Endodermal cell (in vitro differentiated cells): ENCODE data around the gene RBL2. TPM values are rescaled to one million over a fixed set of nuclear protein-coding genes. Genes with fewer than 3 reads are reported as not detected.
"Not testable (repeated sequence)": the region's sequence is repeated elsewhere in the genome, so short reads cannot be mapped to it uniquely, and the experiment has no call there.

ENCODE experiments used
- DNase-seq: peaks from one replicate; pipeline ENCODE4 v3.0.0-alpha.2; 2017
- H3K27ac ChIP-seq: 2 replicates; pipeline ENCODE4 v1.5.1; 2013; ENCODE audit warnings: mild to moderate bottlenecking, low read depth, low read length, moderate library complexity
- H3K27me3 ChIP-seq: 2 replicates; pipeline ENCODE4 v1.6.1; 2013; ENCODE audit warnings: mild to moderate bottlenecking, low read length, moderate library complexity; ENCODE audit not compliant: insufficient read depth, control insufficient read depth, poor library complexity, severe bottlenecking
- H3K36me3 ChIP-seq: 2 replicates; pipeline ENCODE4 v1.7.0; 2013; ENCODE audit warnings: mild to moderate bottlenecking, low read length, moderate library complexity; ENCODE audit not compliant: control insufficient read depth, insufficient read depth
- H3K4me1 ChIP-seq: one replicate; pipeline ENCODE4 v1.7.0; 2013; ENCODE audit warnings: low read length; ENCODE audit not compliant: control insufficient read depth, insufficient read depth
- H3K4me3 ChIP-seq: 2 replicates; pipeline ENCODE4 v1.5.1; 2013; ENCODE audit warnings: mild to moderate bottlenecking, low read length, moderate library complexity
- H3K9ac ChIP-seq: 2 replicates; pipeline ENCODE4 v1.6.1; 2013; ENCODE audit warnings: mild to moderate bottlenecking, low read length, moderate library complexity; ENCODE audit not compliant: poor library complexity, severe bottlenecking; ENCODE audit errors: extremely low read depth
- H3K9me3 ChIP-seq: 2 replicates; pipeline ENCODE4 v1.6.1; 2013; ENCODE audit warnings: mild to moderate bottlenecking, low read length, moderate library complexity; ENCODE audit not compliant: control insufficient read depth
- H3K27ac Mint-ChIP-seq: 2 replicates; pipeline ENCODE4 v1.8.0; 2020; ENCODE audit warnings: mixed read lengths
- H3K27me3 Mint-ChIP-seq: 2 replicates; pipeline ENCODE4 v1.8.0; 2021; ENCODE audit warnings: mild to moderate bottlenecking, mixed read lengths; ENCODE audit not compliant: insufficient read depth
- H3K36me3 Mint-ChIP-seq: 2 replicates; pipeline ENCODE4 v1.8.0; 2020; ENCODE audit warnings: low read depth, mixed read lengths
- H3K4me1 Mint-ChIP-seq: 2 replicates; pipeline ENCODE4 v1.8.0; 2020; ENCODE audit warnings: mixed read lengths
- H3K4me3 Mint-ChIP-seq: 2 replicates; pipeline ENCODE4 v1.8.0; 2020; ENCODE audit warnings: mild to moderate bottlenecking, moderate library complexity, mixed read lengths
- H3K9me3 Mint-ChIP-seq: 2 replicates; pipeline ENCODE4 v1.8.0; 2020; ENCODE audit warnings: mild to moderate bottlenecking, mixed read lengths
- CTCF ChIP-seq: fragments of 200-600 bp; sonication (generic); conservative IDR thresholded peaks from 2 replicates; pipeline ENCODE4 v1.5.0; 2021; ENCODE audit warnings: antibody characterized with exemption, mild to moderate bottlenecking
- WGBS, 2 experiments: methylation state at CpG; one replicate each; pipeline versions ENCODE4 v1.1.5 to v1.1.7; 2013; ENCODE audit warnings: missing lambda C conversion rate in 2 of 2, mixed read lengths in 1 of 2; ENCODE audit not compliant: insufficient coverage in 1 of 2, insufficient read length in 1 of 2; 5-methylcytosine and 5-hydroxymethylcytosine counted together
- long read RNA-seq, 4 experiments: library from polyadenylated mRNA in 2 of 4; library from RNA in 1 of 4; library from capped mRNA in 1 of 4; stranded (forward) in 3 of 4; unstranded in 1 of 4; transcript quantifications; one replicate each; pipeline ENCODE4 v2.0.0, GENCODE V29; 2020 to 2021; ENCODE audit warnings: inconsistent platforms in 1 of 4
- polyA plus RNA-seq, 2 experiments: library from polyadenylated mRNA; stranded (reverse); fragments of 50-300 nt; gene quantifications; one replicate each; pipeline ENCODE4 v1.2.3, GENCODE V29; 2013
- total RNA-seq, 2 donors: library from RNA; stranded (reverse); fragmentation: NEBNext Ultra II Directional in 1 of 2; extraction: Animal tissue kit (Norgen Biotek cat#: 25700) in 1 of 2; gene quantifications; 2 replicates in 1 of 2; 3 replicates in 1 of 2; pipeline ENCODE4 v1.2.1, GENCODE V29; 2021

The RBL2 gene, protein sequence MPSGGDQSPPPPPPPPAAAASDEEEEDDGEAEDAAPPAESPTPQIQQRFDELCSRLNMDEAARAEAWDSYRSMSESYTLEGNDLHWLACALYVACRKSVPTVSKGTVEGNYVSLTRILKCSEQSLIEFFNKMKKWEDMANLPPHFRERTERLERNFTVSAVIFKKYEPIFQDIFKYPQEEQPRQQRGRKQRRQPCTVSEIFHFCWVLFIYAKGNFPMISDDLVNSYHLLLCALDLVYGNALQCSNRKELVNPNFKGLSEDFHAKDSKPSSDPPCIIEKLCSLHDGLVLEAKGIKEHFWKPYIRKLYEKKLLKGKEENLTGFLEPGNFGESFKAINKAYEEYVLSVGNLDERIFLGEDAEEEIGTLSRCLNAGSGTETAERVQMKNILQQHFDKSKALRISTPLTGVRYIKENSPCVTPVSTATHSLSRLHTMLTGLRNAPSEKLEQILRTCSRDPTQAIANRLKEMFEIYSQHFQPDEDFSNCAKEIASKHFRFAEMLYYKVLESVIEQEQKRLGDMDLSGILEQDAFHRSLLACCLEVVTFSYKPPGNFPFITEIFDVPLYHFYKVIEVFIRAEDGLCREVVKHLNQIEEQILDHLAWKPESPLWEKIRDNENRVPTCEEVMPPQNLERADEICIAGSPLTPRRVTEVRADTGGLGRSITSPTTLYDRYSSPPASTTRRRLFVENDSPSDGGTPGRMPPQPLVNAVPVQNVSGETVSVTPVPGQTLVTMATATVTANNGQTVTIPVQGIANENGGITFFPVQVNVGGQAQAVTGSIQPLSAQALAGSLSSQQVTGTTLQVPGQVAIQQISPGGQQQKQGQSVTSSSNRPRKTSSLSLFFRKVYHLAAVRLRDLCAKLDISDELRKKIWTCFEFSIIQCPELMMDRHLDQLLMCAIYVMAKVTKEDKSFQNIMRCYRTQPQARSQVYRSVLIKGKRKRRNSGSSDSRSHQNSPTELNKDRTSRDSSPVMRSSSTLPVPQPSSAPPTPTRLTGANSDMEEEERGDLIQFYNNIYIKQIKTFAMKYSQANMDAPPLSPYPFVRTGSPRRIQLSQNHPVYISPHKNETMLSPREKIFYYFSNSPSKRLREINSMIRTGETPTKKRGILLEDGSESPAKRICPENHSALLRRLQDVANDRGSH
- total RNA-seq, result 10 to 100 TPM; 34.9 to 46.0 TPM
- polyA plus RNA-seq (2013, experiment 1 of 2), result 40.9 TPM
- polyA plus RNA-seq (2013, experiment 2 of 2), result 38.3 TPM
- long read RNA-seq, experiment 1, full-length matches to known transcripts, result 1 of 7 reads
- long read RNA-seq, experiment 1, partial matches to known transcripts, result 5 of 7 reads
- long read RNA-seq, experiment 1, other reads (novel, unspliced or antisense), result 1 of 7 reads
- long read RNA-seq, experiment 2, full-length matches to known transcripts, result 46 of 110 reads
- long read RNA-seq, experiment 2, partial matches to known transcripts, result 25 of 110 reads
- long read RNA-seq, experiment 2, other reads (novel, unspliced or antisense), result 39 of 110 reads
- long read RNA-seq, experiment 3, full-length matches to known transcripts, result 29 of 82 reads
- long read RNA-seq, experiment 3, partial matches to known transcripts, result 28 of 82 reads
- long read RNA-seq, experiment 3, other reads (novel, unspliced or antisense), result 25 of 82 reads
- long read RNA-seq, experiment 4, partial matches to known transcripts, result 0 of 1 reads
- long read RNA-seq, experiment 4, other reads (novel, unspliced or antisense), result 1 of 1 reads

- peak within 1 kb of the TSS; percentile 54 for H3K27ac ChIP-seq
- peak within 1 kb of the TSS; percentile 83 for H3K4me3 ChIP-seq
- H3K36me3 ChIP-seq, result peaks cover 5% of the 10 kb centered on the region
- H3K9ac ChIP-seq, result peak within 1 kb of the TSS; percentile 57
- Mint-ChIP-seq H3K9me3 (peaks cover 18% of the 10 kb centered on the region), H3K27me3 (no peaks in the 10 kb centered on the region), H3K4me1 (peaks cover 8% of the 10 kb centered on the region), H3K4me3 (peak within 1 kb of the TSS; percentile 98), H3K27ac (peak within 1 kb of the TSS; percentile 98), H3K36me3 (peaks cover 2% of the 10 kb centered on the region)
- H3K4me1 ChIP-seq, result no peaks in the 10 kb centered on the region
- WGBS, 2 experiments, result 0 to 1% methylated on average over 42 to 89 of the region's 89 CpGs
- H3K27me3 ChIP-seq, result no peaks in the 10 kb centered on the region
- DNase-seq, result peak; percentile 93
- H3K9me3 ChIP-seq, result no peaks in the 10 kb centered on the region
- no peak for TF ChIP-seq CTCF
These were observed at the start of gene RBL2 for GRCh38 chr16:53434377-53435065. TSS of gene RBL2 (plus strand) at chr16:53434471. CDS start at chr16:53434557, 86 bp downstream.

DNA sequence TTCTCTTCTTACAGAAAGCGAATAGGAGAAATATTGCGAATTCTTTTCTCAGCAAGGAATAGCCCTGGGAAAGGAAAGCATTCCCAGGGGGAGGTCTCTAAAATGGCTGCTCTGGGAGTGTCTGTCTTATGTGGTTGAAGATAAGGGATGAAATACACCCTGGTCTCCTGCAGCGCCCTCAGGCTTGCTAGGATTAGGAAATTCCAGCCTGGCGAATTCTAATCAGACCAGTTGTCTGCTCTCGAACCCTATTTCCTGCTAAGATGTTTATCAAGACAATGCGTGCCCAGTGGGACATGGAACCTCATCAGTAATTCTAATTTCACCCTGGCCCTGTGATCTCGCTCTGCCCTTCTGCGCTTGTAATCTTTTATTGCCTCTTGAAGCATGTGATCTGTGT lies 49.7 kb upstream of the RBL2 start:
- H3K4me1 Mint-ChIP-seq, H3K9ac ChIP-seq, H3K36me3 ChIP-seq, DNase-seq, H3K4me1 ChIP-seq, H3K4me3 Mint-ChIP-seq, H3K27ac Mint-ChIP-seq, H3K36me3 Mint-ChIP-seq, H3K27me3 Mint-ChIP-seq, H3K27ac ChIP-seq, H3K27me3 ChIP-seq: not testable (repeated sequence)
- Histone ChIP-seq H3K9me3 (peaks cover 24% of the 10 kb centered on the region), H3K4me3 (peak overlapping the region; percentile 53)
- WGBS, 2 experiments, result 78 to 84% methylated on average over 7 to 8 of the region's 8 CpGs
- peaks cover 59% of the 10 kb centered on the region for H3K9me3 Mint-ChIP-seq

GRCh38 chr16:53404959-53405358 lies 29.3 kb upstream of the RBL2 start:
- H3K36me3 ChIP-seq, result no peaks in the 10 kb centered on the region
- Mint-ChIP-seq H3K27me3 (no peaks in the 10 kb centered on the region), H3K4me1 (no peaks in the 10 kb centered on the region), H3K27ac (no peak overlapping the region), H3K36me3 (no peaks in the 10 kb centered on the region), H3K4me3 (no peak overlapping the region), H3K9me3 (peaks cover 2% of the 10 kb centered on the region)
- no peaks in the 10 kb centered on the region for H3K27me3 ChIP-seq
- TF ChIP-seq CTCF, result peak; percentile 25
- no peaks in the 10 kb centered on the region for H3K4me1 ChIP-seq
- DNase-seq, result no peak
- H3K27ac ChIP-seq, result no peak overlapping the region
- 60% methylated on average over 1 of the region's 2 CpGs; no CpG with 5 or more reads in 1 of the 2 experiments for WGBS, 2 experiments
- H3K9me3 ChIP-seq, result no peaks in the 10 kb centered on the region
- no peak overlapping the region for H3K9ac ChIP-seq
- H3K4me3 ChIP-seq, result no peak overlapping the region
